ENCODE results near the gene NNT. TPM values are rescaled to one million over a fixed set of nuclear protein-coding genes. Genes with fewer than 3 reads are reported as not detected.

The NNT gene
- total and polyA plus RNA-seq, 2 of the 8 experiments (the other 6 are each of a cell fraction or from before 2014, with no cell fraction given), result 11.0 to 22.2 TPM

DNA sequence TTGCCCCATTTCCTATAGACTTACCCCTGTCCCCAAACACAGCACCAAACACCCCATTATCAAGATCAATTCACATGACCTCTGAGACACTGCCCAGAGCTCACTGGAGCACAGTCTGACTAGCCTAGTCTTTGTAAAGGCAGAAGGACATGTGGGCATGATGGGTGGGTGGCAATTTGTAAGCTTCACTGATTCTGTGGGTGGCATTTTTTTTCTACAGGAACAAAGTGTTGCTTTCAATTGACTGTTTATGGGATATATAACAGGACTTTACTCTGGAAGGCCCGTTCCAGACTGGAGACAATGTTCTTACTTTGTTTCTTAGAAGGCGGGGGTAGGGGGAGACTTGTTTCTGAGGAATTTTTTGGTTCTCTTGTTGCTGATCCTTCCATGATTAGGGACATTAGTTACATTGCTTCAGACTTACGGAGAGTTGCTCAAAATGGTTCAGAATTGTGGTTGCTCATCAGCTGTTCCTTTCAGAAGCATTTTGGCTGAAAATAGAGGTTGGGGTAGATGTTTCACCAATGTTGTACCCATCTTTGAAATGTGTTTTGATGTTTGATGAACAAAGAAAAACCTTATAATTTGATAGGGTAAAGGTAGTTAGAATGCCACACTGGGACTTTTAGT is 20.2 kb downstream of the NNT start:
- no peaks in the 10 kb centered on the region for H3K79me2 ChIP-seq (ENCODE audit: control insufficient read depth in 1 of 2, insufficient read depth in 2 of 2, low read length in 2 of 2)
- H4K20me1 ChIP-seq (replicated peaks in 1 of 2; ENCODE audit: control insufficient read depth in 1 of 2, insufficient read depth in 2 of 2, low read length in 2 of 2), result no peaks in the 10 kb centered on the region
- WGBS, 2 experiments (ENCODE audit: extremely low coverage in 1 of 2, insufficient coverage in 1 of 2, insufficient read length in 1 of 2, insufficient replicate concordance in 2 of 2, low coverage in 1 of 2, low lambda C conversion rate in 2 of 2, missing lambda C conversion rate in 1 of 2), result 93% methylated on average over 3 of the region's 3 CpGs; no CpG with 5 or more reads in 1 of the 2 experiments
- DNase-seq (ENCODE audit: low read depth in 1 of 2, low spot score in 2 of 2), result no peak
- no peaks in the 10 kb centered on the region for H3K23me2 ChIP-seq (ENCODE audit: low read depth, low read length)
- H3K56ac ChIP-seq (replicated peaks; ENCODE audit: insufficient read length, low read depth, low read length), result no peak overlapping the region
- no peaks in the 10 kb centered on the region for H3K4me1 ChIP-seq (replicated peaks in 1 of 4; ENCODE audit: control insufficient read depth in 3 of 4, insufficient read depth in 4 of 4, low read length in 3 of 4)
- H2BK15ac ChIP-seq (ENCODE audit: low read length), result no peak overlapping the region
- H2AFZ ChIP-seq (ENCODE audit: low read length), result no peak overlapping the region
- no peak overlapping the region for H3K4me2 ChIP-seq (ENCODE audit: insufficient read depth in 1 of 2, low read depth in 2 of 2, low read length in 2 of 2)
- H3K9me3 ChIP-seq (ENCODE audit: insufficient read depth in 2 of 2, low read depth in 1 of 2, low read length in 1 of 2), result no peaks in the 10 kb centered on the region
- H3K23ac ChIP-seq (ENCODE audit: insufficient read length), result no peak overlapping the region
- ChIA-PET POLR2A (ENCODE audit: partially characterized antibody) (no interaction called here), CTCF (ENCODE audit: partially characterized antibody) (interaction anchor here (0.8 to 5.5 kb wide), 2 partner anchors 8 to 13 kb away, joined by 3 to 31 read pairs; no protein-coding TSS in a partner anchor)
- H3K36me3 ChIP-seq (ENCODE audit: control insufficient read depth in 2 of 4, insufficient read depth in 4 of 4, low read length in 3 of 4), result no peaks in the 10 kb centered on the region; a peak in 1 of 8 replicates
- no peak overlapping the region for H2AK5ac ChIP-seq (ENCODE audit: low read depth, low read length)
- no peak overlapping the region for H3K18ac ChIP-seq (ENCODE audit: extremely low read depth, low read length)
- no peak overlapping the region for H3K14ac ChIP-seq (ENCODE audit: insufficient read length)
- H2BK120ac ChIP-seq (replicated peaks; ENCODE audit: low read depth, low read length), result no peak overlapping the region
- no peaks in the 10 kb centered on the region for H3K27me3 ChIP-seq (replicated peaks in 1 of 4; ENCODE audit: control insufficient read depth in 3 of 4, extremely low read depth in 1 of 4, insufficient read depth in 3 of 4, low read length in 3 of 4)
- no peaks in the 10 kb centered on the region for H3K79me1 ChIP-seq (ENCODE audit: low read depth, low read length)
- TF ChIP-seq TEAD4 (IDR thresholded peaks at IDR 0.05; ENCODE audit: low read depth, low read length) (no peak), KDM5A (IDR thresholded peaks at IDR 0.05; ENCODE audit: low read length) (no peak)
- H3K9ac ChIP-seq (replicated peaks in 1 of 4; ENCODE audit: extremely low read depth in 1 of 4, low read depth in 3 of 4, low read length in 3 of 4), result no peak overlapping the region
- no peak overlapping the region for H3K4ac ChIP-seq (replicated peaks; ENCODE audit: insufficient read length, low read depth, low read length)
- no peak overlapping the region for H3K27ac ChIP-seq (ENCODE audit: low read depth, low read length)
- H4K5ac ChIP-seq (ENCODE audit: insufficient read length, low read depth, low read length), result no peak overlapping the region
- no peak overlapping the region for H3K4me3 ChIP-seq (ENCODE audit: extremely low read depth in 1 of 4, insufficient read depth in 2 of 4, low read depth in 3 of 4, low read length in 4 of 4)
- FAIRE-seq, result no peak
- no peak overlapping the region for H4K91ac ChIP-seq (replicated peaks; ENCODE audit: insufficient read length, low read length)
- no peak overlapping the region for H4K8ac ChIP-seq (ENCODE audit: extremely low read depth, insufficient read depth, low read length)
- no peak overlapping the region for H2BK5ac ChIP-seq (ENCODE audit: low read depth, low read length)
- H2BK12ac ChIP-seq (ENCODE audit: low read depth, low read length), result no peak overlapping the region
- H2BK20ac ChIP-seq (ENCODE audit: low read length), result no peak overlapping the region
